IMR-90 (cell line): Measurements from ENCODE around the gene PLXDC2. TPM values are rescaled to one million over a fixed set of nuclear protein-coding genes. Genes with fewer than 3 reads are reported as not detected.

Experiments
- ATAC-seq: fragments of 200-7000 bp; cut with Tn5 transposase; 2 replicates; pipeline ENCODE4 v1.9.1; 2020; ENCODE audit warnings: low read depth, mild to moderate bottlenecking, moderate library complexity
- BruUV-seq: library from RNA; stranded (reverse); fragments of 400-500 nt; replicated peaks from 2 replicates; lab custom pipeline; 2021; lab: Mats Ljungman, UMichigan
- CTCF ChIA-PET: fragments of 300-600 bp; formaldehyde crosslinking; extraction: SDS; loops from one replicate; lab custom pipeline; 2021; ENCODE audit warnings: antibody characterized with exemption; lab: Yijun Ruan, JAX
- POLR2A ChIA-PET: fragments of 300-600 bp; sonication (Branson Sonifier 250); formaldehyde crosslinking; loops from one replicate; lab custom pipeline; 2022; ENCODE audit warnings: antibody characterized with exemption; ENCODE audit not compliant: unreplicated experiment; lab: Charles Lee
- DNase-seq: peaks from one replicate; pipeline ENCODE4 v3.0.0; 2013
- H2AFZ ChIP-seq: replicated peaks from 2 replicates; pipeline ENCODE3; 2013; ENCODE audit warnings: low read length, mild to moderate bottlenecking; ENCODE audit not compliant: poor library complexity
- H2AK5ac ChIP-seq: 2 replicates; pipeline ENCODE4 v1.6.1; 2013; ENCODE audit warnings: low read depth, low read length, inconsistent platforms
- H2AK9ac ChIP-seq: replicated peaks from 2 replicates; pipeline ENCODE3; 2013; ENCODE audit warnings: mild to moderate bottlenecking, low read depth, low read length, moderate library complexity; ENCODE audit not compliant: poor library complexity
- H2BK120ac ChIP-seq: 2 replicates; pipeline ENCODE4 v1.6.1; 2013; ENCODE audit warnings: low read depth, low read length, inconsistent platforms
- H2BK15ac ChIP-seq: 3 replicates; pipeline ENCODE4 v1.6.1; 2013; ENCODE audit warnings: low read depth, low read length, inconsistent platforms
- H2BK20ac ChIP-seq: 2 replicates; pipeline ENCODE4 v1.6.1; 2013; ENCODE audit warnings: low read depth, mild to moderate bottlenecking, inconsistent platforms, low read length, moderate library complexity
- H2BK5ac ChIP-seq: 2 replicates; pipeline ENCODE4 v1.6.1; 2013; ENCODE audit warnings: mild to moderate bottlenecking, low read depth, low read length, inconsistent platforms; ENCODE audit not compliant: poor library complexity, severe bottlenecking
- H3K14ac ChIP-seq: replicated peaks from 2 replicates; pipeline ENCODE4 v1.6.1; 2013; ENCODE audit warnings: low read depth, low read length, inconsistent platforms
- H3K18ac ChIP-seq: 2 replicates; pipeline ENCODE4 v1.6.1; 2013; ENCODE audit warnings: low read depth, low read length, control low read depth
- H3K23ac ChIP-seq: 2 replicates; pipeline ENCODE4 v1.6.1; 2013; ENCODE audit warnings: low read depth, low read length, inconsistent platforms
- H3K27ac ChIP-seq: 2 replicates; pipeline ENCODE4 v1.5.1; 2013; ENCODE audit warnings: mild to moderate bottlenecking, control low read depth, low read length; ENCODE audit not compliant: insufficient read depth
- H3K27me3 ChIP-seq: 2 replicates; pipeline ENCODE4 v1.6.1; 2013; ENCODE audit warnings: low read length; ENCODE audit not compliant: control insufficient read depth, insufficient read depth
- H3K36me3 ChIP-seq: 2 replicates; pipeline ENCODE4 v1.6.1; 2013; ENCODE audit warnings: low read length, mixed read lengths; ENCODE audit not compliant: control insufficient read depth, insufficient read depth
- H3K4ac ChIP-seq: 2 replicates; pipeline ENCODE4 v1.6.1; 2013; ENCODE audit warnings: low read depth, low read length, inconsistent platforms
- H3K4me1 ChIP-seq: 2 replicates; pipeline ENCODE4 v1.6.1; 2013; ENCODE audit warnings: low read length, mixed read lengths; ENCODE audit not compliant: control insufficient read depth, insufficient read depth
- H3K4me2 ChIP-seq: 2 replicates; pipeline ENCODE4 v1.6.1; 2013; ENCODE audit warnings: low read depth, mild to moderate bottlenecking, control low read depth, low read length, moderate library complexity
- H3K4me3 ChIP-seq: 2 replicates; pipeline ENCODE4 v1.5.1; 2013; ENCODE audit warnings: low read depth, mild to moderate bottlenecking, control low read depth, low read length, moderate library complexity; ENCODE audit not compliant: insufficient read depth
- H3K56ac ChIP-seq: 2 replicates; pipeline ENCODE4 v1.6.1; 2013; ENCODE audit warnings: low read length, inconsistent platforms; ENCODE audit not compliant: insufficient read depth; ENCODE audit errors: extremely low read depth
- H3K79me1 ChIP-seq, 2 experiments: 2 replicates each; pipeline ENCODE4 v1.6.1; 2013; ENCODE audit warnings: low read length in 2 of 2, inconsistent platforms in 1 of 2, low read depth in 1 of 2
- H3K9ac ChIP-seq: 2 replicates; pipeline ENCODE4 v1.6.1; 2013; ENCODE audit warnings: low read depth, low read length, control low read depth
- H3K9me1 ChIP-seq: 2 replicates; pipeline ENCODE4 v1.6.1; 2013; ENCODE audit warnings: low read length, inconsistent platforms; ENCODE audit not compliant: insufficient read depth
- H3K9me3 ChIP-seq: 2 replicates; pipeline ENCODE4 v1.6.1; 2013; ENCODE audit warnings: low read length; ENCODE audit not compliant: control insufficient read depth, insufficient read depth
- H4K20me1 ChIP-seq: 2 replicates; pipeline ENCODE4 v1.6.1; 2013; ENCODE audit warnings: low read length, inconsistent platforms; ENCODE audit not compliant: insufficient read depth
- H4K5ac ChIP-seq: 2 replicates; pipeline ENCODE4 v1.6.1; 2013; ENCODE audit warnings: mild to moderate bottlenecking, low read depth, low read length, control low read depth
- H4K8ac ChIP-seq, 2 experiments: 2 replicates each; pipeline ENCODE4 v1.6.1; 2013; ENCODE audit warnings: low read depth in 2 of 2, low read length in 2 of 2, control low read depth in 1 of 2, inconsistent platforms in 1 of 2
- H4K91ac ChIP-seq: 2 replicates; pipeline ENCODE4 v1.6.1; 2013; ENCODE audit warnings: low read depth, low read length, inconsistent platforms; ENCODE audit not compliant: insufficient read depth
- CHD1 ChIP-seq: IDR thresholded peaks from 2 replicates; pipeline ENCODE4 v1.6.1; 2012; ENCODE audit warnings: low read depth, low read length, improper control_type of control experiment
- CTCF ChIP-seq: conservative IDR thresholded peaks from 2 replicates; pipeline ENCODE4 v1.5.1; 2012; ENCODE audit warnings: mild to moderate bottlenecking, low read depth, low read length, improper control_type of control experiment
- RFX5 ChIP-seq: IDR thresholded peaks from 2 replicates; pipeline ENCODE4 v1.8.0; 2012; ENCODE audit warnings: low read depth, mild to moderate bottlenecking, low read length, moderate library complexity
- WGBS, 2 experiments: methylation state at CpG; one replicate each; pipeline versions ENCODE4 v1.1.5 to v1.1.7; 2013; ENCODE audit warnings: missing lambda C conversion rate in 2 of 2; ENCODE audit not compliant: insufficient read length in 1 of 2; ENCODE audit errors: extremely low coverage in 2 of 2; 5-methylcytosine and 5-hydroxymethylcytosine counted together
- dilution Hi-C: fragments of 300-500 bp; cut with HindIII; formaldehyde crosslinking; loops from one replicate; pipeline ENCODE4 v1.14.3; 2018; ENCODE audit warnings: low sequenced_read_pairs; ENCODE audit not compliant: unreplicated experiment
- in situ Hi-C: fragments of 300-500 bp; cut with MboI; formaldehyde crosslinking; loops from 3 replicates; pipeline ENCODE4 v1.14.3; 2019; ENCODE audit warnings: low sequenced_read_pairs, inconsistent platforms, mixed read lengths
- intact Hi-C: fragments of 100-400 bp; cut with micrococcal nuclease; formaldehyde crosslinking; loops from 2 replicates; pipeline ENCODE4 v1.10.0; 2022
- polyA plus RNA-seq, 3 experiments: library from polyadenylated mRNA; depleted of rRNA; stranded (reverse); fragments of >200 nt; gene quantifications; 2 replicates each; pipeline ENCODE4 v1.2.3, GENCODE V29; 2012; ENCODE audit warnings: low replicate concordance in 1 of 3
- total RNA-seq: library from RNA; depleted of rRNA; stranded (reverse); fragments of >200 nt; gene quantifications from 2 replicates; pipeline ENCODE4 v1.2.3, GENCODE V29; 2012

PLXDC2 gene
- total and polyA plus RNA-seq, 2 of the 4 experiments (the other 2 are of a cell fraction) = 3.2 to 6.1 TPM

GRCh38 chr10:19956516-19957032 lies 140.3 kb downstream of the PLXDC2 start:
- no TSS peak for BruUV-seq
- no peak overlapping the region for H4K5ac ChIP-seq
- H3K9me3 ChIP-seq = no peaks in the 10 kb centered on the region
- H4K20me1 ChIP-seq = no peaks in the 10 kb centered on the region
- H2BK15ac ChIP-seq = no peak overlapping the region
- no peak overlapping the region for H3K4me2 ChIP-seq
- H2AFZ ChIP-seq = no peak overlapping the region
- no peak overlapping the region for H3K14ac ChIP-seq
- ATAC-seq = no peak
- no peak overlapping the region for H2BK20ac ChIP-seq
- no CpG with 5 or more reads among the region's 2 CpGs for WGBS, 2 experiments
- dilution Hi-C loops (no loop called here), intact Hi-C loops (no loop called here), in situ Hi-C loops (no loop called here)
- no peaks in the 10 kb centered on the region for H3K79me1 ChIP-seq
- H3K4ac ChIP-seq = no peak overlapping the region
- H2BK5ac ChIP-seq = no peak overlapping the region
- no peak overlapping the region for H3K9ac ChIP-seq
- no peak overlapping the region for H2AK9ac ChIP-seq
- no peak overlapping the region for H2BK120ac ChIP-seq
- no peaks in the 10 kb centered on the region for H3K36me3 ChIP-seq
- no peak overlapping the region for H3K27ac ChIP-seq
- H3K18ac ChIP-seq = no peak overlapping the region
- H3K27me3 ChIP-seq = no peaks in the 10 kb centered on the region
- CTCF ChIA-PET = no interaction called here
- no peak overlapping the region for H4K91ac ChIP-seq
- no peak overlapping the region for H2AK5ac ChIP-seq
- no peaks in the 10 kb centered on the region for H3K9me1 ChIP-seq
- H3K23ac ChIP-seq = no peak overlapping the region
- DNase-seq = no peak
- POLR2A ChIA-PET = no interaction called here
- H3K4me1 ChIP-seq = no peaks in the 10 kb centered on the region
- no peak overlapping the region for H3K4me3 ChIP-seq
- no peak overlapping the region for H4K8ac ChIP-seq
- H3K56ac ChIP-seq = no peak overlapping the region
- TF ChIP-seq RFX5 (no peak), CTCF (no peak), CHD1 (no peak)
